SK-N-DZ (cell line): ENCODE results near the gene CCBE1.

Experiments
- DNase-seq: peaks from one replicate; pipeline ENCODE4 v3.0.0-alpha.2; 2015; ENCODE audit warnings: low spot score

The CCBE1 gene

DNA sequence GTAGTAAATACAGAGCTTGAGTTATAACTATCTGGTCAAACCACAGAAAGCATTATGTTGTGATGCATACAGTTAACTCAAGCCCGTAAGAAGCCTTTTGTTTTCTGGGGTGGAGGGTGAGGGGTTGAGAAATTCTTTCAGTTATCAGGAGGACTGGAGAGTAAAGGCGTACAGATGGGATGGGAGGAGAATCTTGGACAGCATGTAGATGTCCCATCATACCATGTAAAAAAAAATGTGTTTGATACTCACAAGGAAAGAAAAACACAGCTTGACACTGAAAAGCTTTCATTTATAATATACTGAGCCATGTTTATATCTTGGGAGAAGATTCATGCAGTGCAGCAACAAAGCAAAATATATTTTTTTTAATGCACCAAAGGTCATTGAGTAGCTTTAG, 12.4 kb downstream of the CCBE1 start:
- DNase-seq: no peak

- peak; percentile 47 for DNase-seq
These were observed 15.7 kb downstream of the CCBE1 start for GRCh38 chr18:59681521-59682004.

DNA sequence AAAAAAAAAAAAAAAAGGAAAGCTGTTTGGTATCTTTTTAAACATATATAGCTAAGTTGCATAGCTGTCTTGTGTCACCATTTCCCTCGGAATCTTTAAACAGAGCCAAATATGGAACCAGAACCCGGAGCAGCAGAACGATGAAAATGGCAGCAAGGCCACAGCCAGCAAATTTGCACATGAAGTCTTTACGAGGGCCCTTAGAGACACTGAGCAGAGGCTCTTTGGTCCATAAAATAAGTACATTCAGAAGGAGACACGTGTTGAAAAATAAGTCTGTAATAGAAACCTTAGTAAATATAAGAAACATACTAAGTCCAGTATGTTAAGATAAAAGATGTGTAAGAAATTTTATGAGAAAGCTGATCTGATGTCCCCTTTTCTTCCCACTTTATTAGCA, 16.2 kb downstream of the CCBE1 start:
- no peak for DNase-seq

- no peak for DNase-seq
These were observed 21.9 kb downstream of the CCBE1 start for GRCh38 chr18:59675346-59675745.

- no peak for DNase-seq
These were observed 22.3 kb downstream of the CCBE1 start for GRCh38 chr18:59674903-59675270.

GRCh38 chr18:59674186-59674902, 22.9 kb downstream of the CCBE1 start:
- no peak for DNase-seq

- DNase-seq: no peak
These were observed 24.9 kb downstream of the CCBE1 start for GRCh38 chr18:59672235-59672711.

GRCh38 chr18:59671551-59671950, 25.7 kb downstream of the CCBE1 start:
- no peak for DNase-seq

GRCh38 chr18:59669872-59670657, 27.2 kb downstream of the CCBE1 start:
- DNase-seq: no peak

GRCh38 chr18:59667488-59667887, 29.7 kb downstream of the CCBE1 start:
- DNase-seq: no peak

- DNase-seq: peak; percentile 46
These were observed 31.2 kb downstream of the CCBE1 start for GRCh38 chr18:59666007-59666402.

- no peak for DNase-seq
These were observed 31.9 kb downstream of the CCBE1 start for GRCh38 chr18:59665057-59666006.

DNA sequence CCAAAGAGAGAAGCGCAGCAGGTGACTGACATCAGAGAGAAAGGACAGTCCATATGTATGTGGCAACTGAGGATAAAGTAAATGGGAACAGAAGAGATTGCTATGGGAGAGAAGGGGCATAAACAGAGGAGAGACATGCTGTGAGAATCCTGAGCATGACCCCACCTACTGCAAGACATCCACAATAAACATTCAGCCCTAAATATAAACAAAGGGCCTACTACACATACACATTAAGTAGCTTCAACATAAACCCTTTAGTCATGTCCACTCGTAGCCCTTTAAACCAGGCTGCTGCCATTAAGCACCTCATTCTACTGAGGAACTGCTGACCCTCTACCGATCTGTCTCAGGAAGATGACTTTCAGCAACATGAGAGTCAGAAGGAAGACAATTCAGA, 32.9 kb downstream of the CCBE1 start:
- DNase-seq: no peak

- DNase-seq: no peak
These were observed 34.1 kb downstream of the CCBE1 start for GRCh38 chr18:59663096-59663495.

GRCh38 chr18:59661891-59662701, 35.1 kb downstream of the CCBE1 start:
- DNase-seq: no peak

DNA sequence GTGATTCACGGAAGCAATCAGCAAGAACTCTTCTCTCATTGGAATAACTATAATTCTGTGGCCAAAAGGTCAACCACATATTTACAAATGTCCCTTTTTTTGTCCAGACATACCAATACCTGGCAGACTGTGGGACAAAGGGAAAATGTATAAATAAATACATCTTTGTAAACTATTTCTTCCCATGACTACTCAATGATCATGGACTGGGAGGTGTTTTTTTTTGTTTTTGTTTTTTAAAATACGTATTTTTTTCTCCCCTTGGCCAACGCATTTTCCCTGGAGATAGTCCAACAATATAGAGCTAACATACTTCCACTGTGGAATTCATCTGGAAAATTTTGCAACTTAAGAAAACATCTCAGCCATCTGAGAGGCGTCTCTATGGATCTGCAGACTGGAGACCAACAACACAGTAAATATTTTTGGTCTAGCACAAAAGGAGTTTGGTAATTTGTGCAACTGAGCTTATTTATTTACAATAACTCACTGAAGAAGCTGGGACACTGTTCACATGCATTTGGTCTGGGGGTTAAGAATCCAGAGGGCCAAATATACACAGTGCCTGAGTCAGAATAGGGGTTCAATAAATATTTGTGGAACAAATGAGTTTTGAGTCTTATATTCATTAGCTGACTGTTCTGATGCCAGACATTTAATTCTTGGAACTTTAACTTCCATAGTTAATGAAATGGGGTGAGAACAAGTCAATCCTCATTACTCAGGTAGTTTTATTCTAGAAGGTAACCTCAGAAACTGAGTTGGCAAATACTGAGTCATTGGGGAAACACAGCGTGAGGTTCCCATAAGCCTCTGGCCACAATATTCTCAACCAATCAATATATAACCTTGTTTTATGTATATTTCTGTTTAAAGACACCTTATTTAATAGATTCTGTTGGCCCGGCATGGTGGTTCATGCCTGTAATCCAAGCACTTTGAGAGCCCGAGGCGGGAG, 36.2 kb downstream of the CCBE1 start:
- no peak for DNase-seq

- no peak for DNase-seq
These were observed 36.9 kb downstream of the CCBE1 start for GRCh38 chr18:59660366-59660765.

GRCh38 chr18:59659508-59660170, 37.6 kb downstream of the CCBE1 start:
- DNase-seq: no peak

DNA sequence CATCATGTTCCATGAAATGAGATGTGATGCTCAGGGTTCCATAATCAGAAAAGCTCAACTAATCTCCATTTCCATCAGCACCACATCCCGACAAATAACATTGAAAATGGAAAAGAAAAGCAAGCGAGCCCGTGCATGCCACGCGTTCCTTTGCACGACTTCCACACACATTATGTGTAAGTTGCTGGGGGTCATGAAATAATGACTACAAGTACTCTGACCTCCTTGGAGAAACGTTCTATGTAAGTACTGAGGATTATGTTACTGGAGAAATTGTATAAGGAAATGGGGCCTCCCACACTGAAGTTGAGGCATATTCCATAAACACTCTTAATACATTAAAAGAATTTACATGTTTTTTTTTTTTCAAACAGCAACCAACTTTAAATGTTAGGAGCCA, 38.3 kb downstream of the CCBE1 start:
- DNase-seq: no peak
